ENCODE data around the gene PCDHGA1. TPM values are rescaled to one million over a fixed set of nuclear protein-coding genes. Genes with fewer than 3 reads are reported as not detected.
"Not testable (repeated sequence)": the region's sequence is repeated elsewhere in the genome, so short reads cannot be mapped to it uniquely, and the experiment has no call there.

PCDHGA1 gene
- total RNA-seq, 4 donors from 2014 or later = 0.65 to 0.97 (median 0.71) TPM

GRCh38 chr5:141389153-141390042 is 59.1 kb downstream of the PCDHGA1 start:
- in situ Hi-C loops (cut with MboI; ENCODE audit: low sequenced_read_pairs in 4 of 4) = no loop called here
- ATAC-seq = no peak
- Histone ChIP-seq H3K9me3 (peaks cover 0 to 5% (median 5%) of the 10 kb centered on the region in 3 donors), H3K36me3 (no peaks in the 10 kb centered on the region), H3K27me3 (peaks cover 0 to 15% (median 2%) of the 10 kb centered on the region in 3 donors), H3K4me1 (peaks cover 4% of the 10 kb centered on the region in 2 donors), H3K27ac (no peak overlapping the region), H3K4me3 (no peak overlapping the region)
- TF ChIP-seq POLR2A (IDR thresholded peaks at IDR 0.05) (no peak), CTCF (IDR thresholded peaks at IDR 0.05 in 4 of 5, conservative IDR thresholded peaks at IDR 0.05 in 1 of 5) (no peak)
- intact Hi-C loops (cut with DNase I; ENCODE audit: low total_unique reads) = no loop called here
- no peak for DNase-seq

GRCh38 chr5:141392429-141393198 is 62.3 kb downstream of the PCDHGA1 start, which contains the start of gene PCDHGA8:
Gene PCDHGA8 (plus strand): TSS chr5:141392633. CDS start chr5:141392814, 181 bp downstream.
- H3K9me3 ChIP-seq = peaks cover 0 to 5% (median 5%) of the 10 kb centered on the region in 3 donors
- H3K4me1 ChIP-seq = peaks cover 0 to 6% of the 10 kb centered on the region in 2 donors
- DNase-seq (no peak), ATAC-seq (peak in 1 of 2 donors; percentile 37)
- H3K36me3 ChIP-seq = no peaks in the 10 kb centered on the region
- H3K27me3 ChIP-seq = peaks cover 0 to 21% (median 2%) of the 10 kb centered on the region in 3 donors
- intact Hi-C loops (cut with DNase I; ENCODE audit: low total_unique reads) (no loop called here), in situ Hi-C loops (cut with MboI; ENCODE audit: low sequenced_read_pairs in 4 of 4) (no loop called here)
- H3K4me3 ChIP-seq = peak within 1 kb of the TSS; percentile 9 to 41 (median 12)
- no peak within 1 kb of the TSS for H3K27ac ChIP-seq
- TF ChIP-seq CTCF (IDR thresholded peaks at IDR 0.05 in 4 of 5, conservative IDR thresholded peaks at IDR 0.05 in 1 of 5) = peak in 3 of 5 experiments; percentile 18 to 48 (median 20)
- no peak for TF ChIP-seq POLR2A (IDR thresholded peaks at IDR 0.05)

GRCh38 chr5:141393267-141393666 is 63.0 kb downstream of the PCDHGA1 start:
- Histone ChIP-seq H3K4me3 (peak overlapping the region in 1 of 4 donors; percentile 41), H3K27ac (no peak overlapping the region), H3K4me1 (peaks cover 0 to 6% of the 10 kb centered on the region in 2 donors), H3K36me3 (no peaks in the 10 kb centered on the region), H3K27me3 (peaks cover 0 to 21% (median 2%) of the 10 kb centered on the region in 3 donors), H3K9me3 (peaks cover 0 to 5% (median 5%) of the 10 kb centered on the region in 3 donors)
- TF ChIP-seq POLR2A (IDR thresholded peaks at IDR 0.05) (no peak), CTCF (IDR thresholded peaks at IDR 0.05 in 4 of 5, conservative IDR thresholded peaks at IDR 0.05 in 1 of 5) (no peak)
- intact Hi-C loops (cut with DNase I; ENCODE audit: low total_unique reads) (no loop called here), in situ Hi-C loops (cut with MboI; ENCODE audit: low sequenced_read_pairs in 4 of 4) (no loop called here)
- DNase-seq = no peak
- no peak for ATAC-seq

- Histone ChIP-seq H3K27me3 (peaks cover 0 to 21% (median 0%) of the 10 kb centered on the region in 3 donors), H3K4me1 (peaks cover 6 to 16% of the 10 kb centered on the region in 2 donors)
- intact Hi-C loops (cut with DNase I; ENCODE audit: low total_unique reads); H3K4me3 ChIP-seq; H3K27ac ChIP-seq; H3K36me3 ChIP-seq; H3K9me3 ChIP-seq; ATAC-seq; DNase-seq; in situ Hi-C loops (cut with MboI; ENCODE audit: low sequenced_read_pairs in 4 of 4): not testable (repeated sequence)
These were observed 64.3 kb downstream of the PCDHGA1 start for GRCh38 chr5:141394401-141395187.
